Measurements from ENCODE around the gene DMD. TPM values are rescaled to one million over a fixed set of nuclear protein-coding genes. Genes with fewer than 3 reads are reported as not detected.

DMD gene
- total and polyA plus RNA-seq, 2 donors (not counting 1 experiment from before 2014, with no cell fraction given): 5.1 to 7.2 TPM

DNA sequence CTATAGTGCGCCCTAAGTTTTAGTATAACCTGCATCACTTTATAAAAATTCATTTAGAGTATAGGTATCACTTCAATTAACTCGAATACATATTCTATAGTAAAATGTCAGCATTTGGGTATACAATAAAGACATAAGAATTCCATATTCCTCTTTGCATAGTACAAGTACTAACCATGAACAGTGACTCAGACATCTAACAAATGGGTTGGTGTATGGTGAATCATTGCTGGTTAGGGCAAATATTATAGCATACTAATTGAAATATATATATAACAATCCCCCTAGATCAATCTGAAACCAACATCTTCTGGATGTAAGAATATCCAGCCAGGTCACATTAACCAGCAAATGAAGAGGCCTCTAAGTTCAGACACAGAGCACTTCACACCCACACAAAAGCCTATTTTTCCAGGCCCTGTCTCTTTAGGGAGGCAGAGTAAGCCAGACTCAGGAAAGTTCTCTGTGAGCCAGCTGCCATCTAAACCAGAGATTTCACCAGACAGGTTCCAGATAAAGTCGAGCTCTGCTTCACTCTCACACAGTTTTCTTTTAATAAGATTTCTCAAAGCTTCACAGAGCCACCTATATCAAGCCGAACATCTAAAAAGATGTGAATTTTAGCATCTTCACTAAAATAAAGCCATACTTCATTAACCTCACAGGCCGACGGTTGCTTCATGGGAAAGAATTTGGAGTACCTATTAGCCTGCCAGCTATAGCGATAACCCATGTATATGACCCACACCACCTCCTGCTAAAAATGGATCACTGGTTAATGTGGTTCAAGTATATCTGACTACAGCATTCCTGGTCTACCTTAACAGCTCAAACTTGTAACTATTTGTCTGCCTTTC, 1939.5 kb downstream of the DMD start:
- Histone ChIP-seq H3K27ac (ENCODE audit: insufficient read depth, low read length) (no peak overlapping the region), H3K36me3 (ENCODE audit: control insufficient read depth, insufficient read depth, low read length) (no peaks in the 10 kb centered on the region), H3K4me2 (ENCODE audit: extremely low read depth, insufficient read depth, low read length) (no peak overlapping the region), H3K9me3 (ENCODE audit: control insufficient read depth, insufficient read depth, low read depth, low read length) (no peaks in the 10 kb centered on the region), H3K79me2 (ENCODE audit: control insufficient read depth, insufficient read depth, low read length) (no peaks in the 10 kb centered on the region), H3K27me3 (ENCODE audit: control insufficient read depth, insufficient read depth, low read length) (no peaks in the 10 kb centered on the region), H2AFZ (ENCODE audit: low read length) (no peak overlapping the region), H3K4me3 (replicated peaks in 1 of 4; ENCODE audit: control extremely low read depth in 1 of 4, insufficient read depth in 1 of 4, low read depth in 3 of 4, low read length in 4 of 4) (no peak overlapping the region), H3K9ac (ENCODE audit: insufficient read depth, low read length) (no peak overlapping the region), H3K4me1 (ENCODE audit: control insufficient read depth, extremely low read depth, insufficient read depth, low read length) (no peaks in the 10 kb centered on the region), H4K20me1 (ENCODE audit: control insufficient read depth, extremely low read depth, insufficient read depth, low read length) (no peaks in the 10 kb centered on the region)
- TF ChIP-seq, protein P1, sequence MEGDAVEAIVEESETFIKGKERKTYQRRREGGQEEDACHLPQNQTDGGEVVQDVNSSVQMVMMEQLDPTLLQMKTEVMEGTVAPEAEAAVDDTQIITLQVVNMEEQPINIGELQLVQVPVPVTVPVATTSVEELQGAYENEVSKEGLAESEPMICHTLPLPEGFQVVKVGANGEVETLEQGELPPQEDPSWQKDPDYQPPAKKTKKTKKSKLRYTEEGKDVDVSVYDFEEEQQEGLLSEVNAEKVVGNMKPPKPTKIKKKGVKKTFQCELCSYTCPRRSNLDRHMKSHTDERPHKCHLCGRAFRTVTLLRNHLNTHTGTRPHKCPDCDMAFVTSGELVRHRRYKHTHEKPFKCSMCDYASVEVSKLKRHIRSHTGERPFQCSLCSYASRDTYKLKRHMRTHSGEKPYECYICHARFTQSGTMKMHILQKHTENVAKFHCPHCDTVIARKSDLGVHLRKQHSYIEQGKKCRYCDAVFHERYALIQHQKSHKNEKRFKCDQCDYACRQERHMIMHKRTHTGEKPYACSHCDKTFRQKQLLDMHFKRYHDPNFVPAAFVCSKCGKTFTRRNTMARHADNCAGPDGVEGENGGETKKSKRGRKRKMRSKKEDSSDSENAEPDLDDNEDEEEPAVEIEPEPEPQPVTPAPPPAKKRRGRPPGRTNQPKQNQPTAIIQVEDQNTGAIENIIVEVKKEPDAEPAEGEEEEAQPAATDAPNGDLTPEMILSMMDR (conservative IDR thresholded peaks at IDR 0.05 in 1 of 2, IDR thresholded peaks at IDR 0.05 in 1 of 2; ENCODE audit: low read depth in 1 of 2, low read length in 2 of 2): no peak
- TF ChIP-seq EZH2 (IDR thresholded peaks at IDR 0.05; ENCODE audit: low read length, missing control alignments): no peak
- peak in 1 of 2 donors; percentile 32 for DNase-seq (ENCODE audit: low read depth in 2 of 2)

GRCh38 chrX:31269914-31270313, 1941.4 kb downstream of the DMD start:
- no peak for DNase-seq (ENCODE audit: low read depth in 2 of 2)
- Histone ChIP-seq H4K20me1 (ENCODE audit: control insufficient read depth, extremely low read depth, insufficient read depth, low read length) (no peaks in the 10 kb centered on the region), H3K36me3 (ENCODE audit: control insufficient read depth, insufficient read depth, low read length) (no peaks in the 10 kb centered on the region), H2AFZ (ENCODE audit: low read length) (no peak overlapping the region), H3K4me3 (replicated peaks in 1 of 4; ENCODE audit: control extremely low read depth in 1 of 4, insufficient read depth in 1 of 4, low read depth in 3 of 4, low read length in 4 of 4) (no peak overlapping the region), H3K4me2 (ENCODE audit: extremely low read depth, insufficient read depth, low read length) (no peak overlapping the region), H3K4me1 (ENCODE audit: control insufficient read depth, extremely low read depth, insufficient read depth, low read length) (no peaks in the 10 kb centered on the region), H3K27ac (ENCODE audit: insufficient read depth, low read length) (no peak overlapping the region), H3K9me3 (ENCODE audit: control insufficient read depth, insufficient read depth, low read depth, low read length) (no peaks in the 10 kb centered on the region), H3K27me3 (ENCODE audit: control insufficient read depth, insufficient read depth, low read length) (no peaks in the 10 kb centered on the region), H3K79me2 (ENCODE audit: control insufficient read depth, insufficient read depth, low read length) (no peaks in the 10 kb centered on the region), H3K9ac (ENCODE audit: insufficient read depth, low read length) (no peak overlapping the region)
- TF ChIP-seq EZH2 (IDR thresholded peaks at IDR 0.05; ENCODE audit: low read length, missing control alignments): no peak

- H3K4me1 ChIP-seq (ENCODE audit: control insufficient read depth, extremely low read depth, insufficient read depth, low read length): no peaks in the 10 kb centered on the region
- no peaks in the 10 kb centered on the region for H3K79me2 ChIP-seq (ENCODE audit: control insufficient read depth, insufficient read depth, low read length)
- no peaks in the 10 kb centered on the region for H4K20me1 ChIP-seq (ENCODE audit: control insufficient read depth, extremely low read depth, insufficient read depth, low read length)
- H3K27ac ChIP-seq (ENCODE audit: insufficient read depth, low read length): no peak overlapping the region
- H3K9me3 ChIP-seq (ENCODE audit: control insufficient read depth, insufficient read depth, low read depth, low read length): no peaks in the 10 kb centered on the region
- H3K27me3 ChIP-seq (ENCODE audit: control insufficient read depth, insufficient read depth, low read length): no peaks in the 10 kb centered on the region
- peak; percentile 15 to 26 for DNase-seq (ENCODE audit: low read depth in 2 of 2)
- H2AFZ ChIP-seq (ENCODE audit: low read length): no peak overlapping the region
- H3K4me2 ChIP-seq (ENCODE audit: extremely low read depth, insufficient read depth, low read length): no peak overlapping the region
- no peaks in the 10 kb centered on the region for H3K36me3 ChIP-seq (ENCODE audit: control insufficient read depth, insufficient read depth, low read length)
- H3K9ac ChIP-seq (ENCODE audit: insufficient read depth, low read length): no peak overlapping the region
- H3K4me3 ChIP-seq (replicated peaks in 1 of 4; ENCODE audit: control extremely low read depth in 1 of 4, insufficient read depth in 1 of 4, low read depth in 3 of 4, low read length in 4 of 4): no peak overlapping the region
- TF ChIP-seq, protein P1 (conservative IDR thresholded peaks at IDR 0.05 in 1 of 2, IDR thresholded peaks at IDR 0.05 in 1 of 2; ENCODE audit: low read depth in 1 of 2, low read length in 2 of 2): no peak
- no peak for TF ChIP-seq EZH2 (IDR thresholded peaks at IDR 0.05; ENCODE audit: low read length, missing control alignments)
These were observed 1943.0 kb downstream of the DMD start for GRCh38 chrX:31268359-31268758.
